HG03439 (cell line): Measurements from ENCODE around the gene DUXB.

Experiments used
- ATAC-seq: cut with Tn5 transposase; IDR thresholded peaks from one replicate; pipeline ENCODE4 v1.9.1; 2021; ENCODE audit warnings: mild to moderate bottlenecking, moderate library complexity; ENCODE audit not compliant: unreplicated experiment

The DUXB gene

GRCh38 chr16:75667503-75667902 lies 33.8 kb downstream of the DUXB start:
- ATAC-seq: no peak

- no peak for ATAC-seq
Measured at GRCh38 chr16:75660726-75661302, 40.4 kb downstream of the DUXB start.

- ATAC-seq: no peak
Measured at GRCh38 chr16:75660321-75660720, 40.9 kb downstream of the DUXB start.

GRCh38 chr16:75658175-75658574 lies 43.1 kb downstream of the DUXB start:
- ATAC-seq: no peak

GRCh38 chr16:75653922-75654321 lies 47.3 kb downstream of the DUXB start:
- ATAC-seq: no peak

GRCh38 chr16:75648265-75649076 lies 52.8 kb downstream of the DUXB start:
- peak; percentile 45 for ATAC-seq

GRCh38 chr16:75647492-75648264 lies 53.6 kb downstream of the DUXB start, which contains the start of the genes KARS1 and TERF2IP:
Gene KARS1 (minus strand): TSS chr16:75647665. CDS start chr16:75647639, 26 bp downstream.
Gene TERF2IP (plus strand): TSS chr16:75647773. CDS start chr16:75647883, 110 bp downstream.
- peak; percentile 87 for ATAC-seq

GRCh38 chr16:75647112-75647491 lies 54.2 kb downstream of the DUXB start:
- ATAC-seq: peak; percentile 20

- no peak for ATAC-seq
Measured at GRCh38 chr16:75644240-75645012, 56.8 kb downstream of the DUXB start.
